Glomerular visceral epithelial cell (primary cell): ENCODE data around the gene CAPZB.

Experiments
- DNase-seq: peaks from one replicate; pipeline ENCODE4 v3.0.0-alpha.2; 2016; ENCODE audit errors: extremely low spot score

The CAPZB gene

DNA sequence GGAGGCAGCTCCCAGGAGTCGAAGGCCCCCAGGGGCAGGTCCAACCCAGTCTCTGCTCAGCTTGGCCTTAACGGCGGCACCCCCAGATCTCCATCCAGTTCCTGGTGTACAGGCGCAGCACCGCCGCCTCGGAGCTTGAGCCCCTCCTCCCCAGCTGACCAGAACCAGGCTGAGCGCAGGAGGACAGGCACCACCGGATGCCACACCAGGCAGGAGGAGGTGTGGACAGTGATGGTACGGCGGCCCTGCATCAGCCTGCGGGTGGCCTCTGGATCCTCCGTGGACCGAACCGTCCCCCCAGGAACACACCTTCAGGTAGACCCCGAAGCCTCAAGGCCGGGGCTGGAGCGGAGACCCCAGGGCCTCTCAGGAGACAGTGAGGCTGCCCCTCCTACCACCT, 156.9 kb downstream of the CAPZB start:
- no peak for DNase-seq

DNA sequence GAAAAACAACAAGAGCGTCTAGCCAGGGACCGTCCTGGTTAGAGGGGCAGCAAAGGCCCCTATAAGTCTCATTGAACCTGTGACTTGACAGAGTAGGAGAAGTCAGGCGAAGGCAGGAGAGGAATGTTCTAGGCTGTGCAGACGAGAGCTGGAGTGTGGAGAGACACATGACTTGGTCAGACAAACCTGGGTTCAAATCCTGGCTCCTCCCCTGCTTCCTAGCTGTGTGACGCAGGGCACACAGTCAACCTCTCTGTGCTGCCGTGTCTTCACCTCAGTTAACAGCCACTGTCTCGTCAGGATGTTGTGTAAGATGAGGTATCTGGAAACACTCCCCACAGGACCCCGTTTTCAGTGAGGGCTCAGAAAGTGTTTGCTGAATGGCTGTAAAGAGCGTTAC, 157.6 kb downstream of the CAPZB start:
- DNase-seq, result no peak

DNA sequence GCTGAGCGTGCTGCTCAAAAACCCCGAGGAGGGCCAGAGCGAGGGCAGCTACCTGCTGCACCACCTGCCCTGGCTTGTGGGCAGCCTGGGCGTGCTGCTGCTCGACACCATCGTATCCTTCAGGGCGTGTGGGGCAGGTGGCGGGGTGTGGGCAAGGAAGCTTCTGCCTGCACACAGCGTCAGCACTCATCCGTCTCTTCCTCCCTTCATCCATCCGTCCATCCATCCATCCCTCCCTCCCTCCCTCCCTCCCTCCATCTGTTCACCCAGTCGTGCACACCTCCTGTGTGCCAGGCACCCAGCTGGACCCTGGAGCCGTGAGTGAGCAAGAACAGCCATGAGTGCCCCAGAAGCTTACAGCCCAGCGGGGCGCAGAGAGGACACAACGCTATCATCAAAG, 158.0 kb downstream of the CAPZB start:
- DNase-seq, result no peak

DNA sequence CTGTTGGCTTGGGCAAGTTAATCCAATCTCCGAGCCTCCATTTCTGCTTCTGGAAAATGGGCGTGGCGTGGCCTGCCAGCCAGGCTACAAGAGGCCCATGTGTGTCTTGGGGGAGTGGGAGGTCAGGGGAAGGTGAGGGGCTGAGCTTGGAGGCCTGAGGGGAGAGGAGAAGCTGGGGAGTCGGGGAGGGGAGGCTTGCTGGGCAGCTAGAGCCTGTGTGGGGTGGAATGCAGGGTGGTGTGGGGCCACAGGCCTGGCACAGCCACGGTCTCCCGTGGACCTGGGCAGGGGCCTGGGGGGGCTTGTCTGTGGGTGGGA, 158.6 kb downstream of the CAPZB start:
- DNase-seq, result no peak

DNA sequence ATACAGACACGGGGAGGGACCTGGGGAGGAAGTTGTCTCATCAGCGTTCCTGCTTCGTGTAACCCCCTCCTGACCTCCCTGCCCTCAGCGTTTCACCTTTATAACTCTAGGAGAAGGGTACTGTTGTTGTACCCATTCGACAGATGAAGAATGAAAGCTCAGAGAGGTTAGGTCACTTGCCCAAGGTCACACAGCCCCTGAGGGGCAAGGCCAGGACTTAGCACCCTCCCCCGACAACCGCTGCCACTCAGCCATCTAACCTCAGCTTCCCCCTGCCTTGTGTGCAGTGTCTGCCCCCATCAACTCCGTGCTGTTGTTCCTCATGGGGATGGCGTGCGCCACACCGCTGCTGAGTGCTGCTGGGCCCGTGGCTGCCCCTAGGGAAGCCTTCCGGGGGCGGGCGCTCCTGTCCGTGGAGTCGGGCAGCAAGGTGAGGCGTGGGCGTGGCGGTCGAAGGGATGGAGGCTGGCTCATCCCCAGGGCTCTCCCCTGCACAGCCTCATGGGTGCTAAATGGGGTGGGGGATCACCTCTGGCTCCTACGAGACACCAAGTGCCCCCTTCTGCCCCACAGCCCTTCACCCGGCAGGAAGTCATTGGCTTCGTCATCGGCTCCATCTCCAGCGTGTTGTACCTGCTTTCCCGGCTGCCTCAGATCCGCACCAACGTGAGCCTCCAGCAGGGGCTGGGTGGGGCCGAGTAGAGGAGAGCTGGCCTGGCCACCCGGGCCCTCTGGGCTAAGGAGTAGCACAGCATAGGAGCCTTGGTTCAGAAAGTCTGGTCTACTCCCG, 159.2 kb downstream of the CAPZB start:
- DNase-seq, result no peak

DNA sequence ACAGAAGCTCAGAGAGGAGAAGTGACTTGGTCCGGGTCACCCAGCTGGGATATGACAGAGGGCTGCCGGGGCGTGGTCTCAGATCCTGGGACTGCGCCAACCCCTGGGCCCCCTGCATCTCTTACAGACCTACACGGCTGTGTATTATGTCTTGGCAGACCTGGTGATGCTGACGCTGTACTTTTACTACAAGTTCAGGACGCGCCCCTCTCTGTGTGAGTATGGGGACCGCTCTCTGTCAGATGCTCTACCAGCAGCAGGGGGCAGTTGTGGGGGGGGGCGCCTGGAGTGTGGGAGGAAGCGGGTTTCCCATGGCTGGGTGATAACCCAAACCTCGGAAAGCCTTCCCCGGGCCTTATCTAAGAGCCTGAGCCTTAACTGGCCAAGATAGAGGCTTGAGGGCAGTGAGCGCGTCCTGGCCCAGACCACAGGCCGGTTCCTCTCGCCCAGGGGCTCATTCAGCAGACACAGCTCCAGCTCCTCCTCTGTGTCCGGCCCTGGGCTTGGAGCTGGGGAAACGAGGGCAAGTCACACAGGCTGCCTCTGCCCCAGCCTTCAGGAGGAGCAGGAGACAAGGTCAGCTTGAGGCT, 159.9 kb downstream of the CAPZB start:
- no peak for DNase-seq

DNA sequence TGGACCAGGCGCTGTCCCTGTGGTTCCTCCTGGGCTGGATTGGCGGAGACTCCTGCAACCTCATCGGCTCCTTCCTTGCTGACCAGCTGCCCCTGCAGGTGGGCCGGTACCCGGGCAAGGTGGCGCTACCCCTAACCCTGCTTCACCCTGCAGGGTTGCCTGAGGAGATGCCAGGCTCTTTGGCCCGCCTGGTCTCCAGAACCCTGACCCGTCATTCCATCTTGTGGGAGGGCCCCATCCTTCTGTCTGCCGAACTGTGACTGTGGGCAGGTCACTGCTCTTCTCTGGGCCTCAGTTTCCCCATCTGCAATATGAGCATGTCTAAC, 160.7 kb downstream of the CAPZB start:
- no peak for DNase-seq

DNA sequence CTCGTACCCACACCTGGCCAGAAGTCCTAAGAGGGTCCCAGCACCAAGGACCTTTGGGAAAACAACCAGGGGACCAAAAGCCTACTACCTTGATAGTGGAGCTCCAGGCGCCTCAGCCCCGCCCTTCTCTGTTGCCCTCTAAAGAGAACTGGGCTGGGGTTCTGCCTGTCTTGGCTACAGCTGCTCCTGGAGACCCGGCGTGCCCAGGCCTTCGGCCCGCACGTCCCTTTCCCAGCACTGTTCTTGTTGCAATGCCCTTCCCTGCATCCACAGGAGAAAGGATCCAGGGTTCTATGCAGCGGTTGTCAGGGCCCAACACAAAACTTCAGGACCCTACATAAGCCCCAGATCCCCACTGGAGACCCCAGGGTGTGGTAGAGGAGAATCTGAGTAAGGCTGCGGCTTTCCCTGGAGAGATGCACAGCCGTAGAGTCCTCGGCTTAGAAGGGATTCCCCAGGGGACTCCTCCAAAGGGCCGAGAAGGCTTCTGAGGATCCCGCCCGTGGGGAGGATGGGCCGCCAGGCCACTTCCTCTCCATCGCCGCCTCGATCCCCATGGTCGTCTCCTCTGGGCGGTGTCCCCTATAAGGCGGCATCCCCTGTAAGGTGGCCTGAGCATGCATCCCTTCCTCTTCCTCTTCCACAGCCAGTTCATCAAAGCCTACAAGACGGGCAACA, 161.2 kb downstream of the CAPZB start:
- no peak for DNase-seq

DNA sequence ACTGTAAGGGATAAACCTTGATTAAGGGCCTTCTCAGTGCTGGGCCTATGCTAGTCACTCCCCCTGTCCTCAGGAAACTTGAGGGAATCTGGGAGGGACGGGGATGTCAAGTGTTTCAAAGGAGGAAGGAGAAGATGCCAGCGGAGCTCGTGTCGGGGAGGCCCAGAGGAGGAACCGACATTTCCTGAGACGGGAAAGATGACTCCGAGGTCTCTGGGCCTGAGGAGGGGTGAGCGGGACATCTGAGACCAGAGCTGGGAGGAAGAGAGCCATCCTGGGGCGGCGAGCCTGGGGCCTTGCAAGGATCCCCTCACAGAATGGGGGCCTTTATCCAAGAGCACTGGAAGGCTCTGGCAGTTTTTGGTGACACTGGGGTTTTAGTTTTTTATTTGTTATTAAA, 162.9 kb downstream of the CAPZB start:
- no peak for DNase-seq

DNA sequence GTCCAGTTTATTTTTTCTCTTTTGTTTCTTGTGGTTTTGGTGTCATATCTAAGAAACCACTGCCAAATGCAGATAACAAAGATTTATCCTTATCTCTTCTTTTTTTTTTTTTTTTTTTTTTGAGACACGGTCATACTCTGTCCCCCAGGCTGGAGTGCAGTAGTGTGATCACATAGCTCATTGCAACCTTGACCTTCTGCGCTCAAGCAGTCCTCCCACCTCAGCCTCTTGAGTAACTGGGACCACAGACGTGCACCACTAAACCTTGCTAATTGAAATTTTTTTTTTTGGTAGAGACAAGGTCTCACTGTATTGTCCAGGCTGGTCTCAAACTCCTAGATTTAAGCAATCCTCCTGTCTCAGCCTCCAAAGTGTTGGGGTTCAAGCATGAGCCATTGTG, 164.3 kb downstream of the CAPZB start:
- no peak for DNase-seq

DNA sequence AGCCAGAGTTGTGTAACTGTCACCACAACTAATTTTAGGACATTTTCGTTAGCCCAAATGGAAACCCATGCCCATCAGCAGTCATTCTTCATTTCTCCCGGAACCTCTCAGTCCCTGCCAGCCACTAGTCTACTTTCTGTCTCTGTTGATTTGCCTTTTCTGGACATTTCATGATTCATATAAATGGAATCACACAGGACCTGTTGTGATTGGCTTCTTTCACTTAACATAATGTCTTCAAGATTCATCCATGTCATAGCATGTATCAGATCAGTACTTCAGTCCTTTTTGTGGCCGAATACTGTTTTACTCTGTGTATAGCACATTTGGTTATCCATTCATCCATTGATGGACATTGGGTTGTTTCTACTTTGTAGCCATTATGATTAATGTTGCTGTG, 166.1 kb downstream of the CAPZB start:
- DNase-seq, result no peak

DNA sequence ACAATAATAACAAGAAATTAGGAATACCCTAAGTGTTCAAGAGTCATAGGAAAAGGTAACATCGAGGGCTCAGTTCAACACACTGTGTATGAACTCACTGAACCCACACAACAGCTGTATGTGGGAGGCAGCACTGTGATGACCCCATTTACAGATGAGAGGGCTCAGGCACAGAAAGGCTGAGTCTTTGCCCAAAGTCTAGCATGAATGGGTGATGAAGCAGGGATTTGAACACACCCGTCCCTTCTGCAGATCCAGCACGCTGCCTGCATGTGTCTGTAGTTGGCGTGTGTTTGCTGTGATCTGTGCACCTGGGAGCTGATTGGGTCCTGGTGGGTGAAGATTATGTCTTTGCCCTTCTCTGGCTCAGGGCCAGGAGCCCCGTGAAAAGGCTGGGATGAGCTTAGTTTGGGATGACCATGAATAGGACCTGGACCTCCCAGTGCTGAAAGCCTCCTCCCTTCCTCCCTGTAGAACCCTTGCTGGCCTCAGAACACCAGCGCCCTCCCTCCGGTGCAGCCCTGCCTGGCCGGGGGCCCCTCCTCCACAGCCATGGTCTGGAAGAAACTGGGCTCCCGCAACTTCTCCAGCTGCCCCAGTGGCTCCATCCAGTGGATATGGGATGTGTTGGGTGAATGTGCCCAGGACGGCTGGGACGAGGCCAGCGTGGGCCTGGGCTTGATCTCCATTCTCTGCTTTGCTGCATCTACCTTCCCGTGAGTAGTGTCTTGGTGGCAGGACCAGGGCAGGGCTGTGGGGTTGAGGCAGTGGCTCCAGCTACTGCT, 168.0 kb downstream of the CAPZB start:
- DNase-seq, result no peak

DNA sequence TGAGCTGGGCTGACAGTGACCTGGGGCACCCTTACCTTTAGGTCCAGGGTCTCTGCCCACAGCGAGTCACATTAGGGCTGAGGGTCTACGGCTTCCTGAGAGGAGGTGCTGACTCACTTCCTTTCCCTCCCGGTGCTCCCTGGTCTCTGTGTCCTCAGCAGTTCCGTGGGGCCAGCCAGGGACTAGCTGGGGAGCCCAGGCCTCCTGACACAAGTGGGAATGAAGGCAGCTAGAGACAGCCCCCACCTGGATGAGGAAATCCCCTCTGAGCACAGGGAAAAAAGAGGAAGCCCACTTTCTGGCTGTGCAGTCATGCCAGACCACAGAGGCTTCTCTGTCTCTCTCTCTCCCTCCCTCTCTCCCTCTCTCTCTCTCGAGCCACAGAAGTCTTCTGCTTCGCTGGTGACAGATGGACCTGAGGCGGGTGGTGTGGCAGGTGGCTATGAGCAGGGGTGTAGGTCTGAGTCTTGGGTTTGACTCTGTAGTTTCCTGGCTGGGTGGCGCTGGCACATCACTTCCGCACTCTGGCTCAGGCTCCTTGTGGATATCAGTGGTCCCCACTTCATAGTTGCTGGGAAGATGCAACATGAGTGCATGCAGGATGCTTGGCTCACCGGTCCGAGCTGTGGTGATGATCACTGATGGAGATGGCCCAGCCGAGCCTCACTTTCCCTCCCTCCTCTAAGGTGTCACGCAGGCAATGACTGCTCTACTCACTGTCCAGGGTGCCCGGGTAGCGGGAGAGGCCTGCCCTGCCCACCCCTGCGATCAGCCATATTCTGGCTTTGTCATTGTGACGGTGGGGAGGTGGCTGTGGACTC, 169.8 kb downstream of the CAPZB start:
- DNase-seq, result peak; percentile 66

DNA sequence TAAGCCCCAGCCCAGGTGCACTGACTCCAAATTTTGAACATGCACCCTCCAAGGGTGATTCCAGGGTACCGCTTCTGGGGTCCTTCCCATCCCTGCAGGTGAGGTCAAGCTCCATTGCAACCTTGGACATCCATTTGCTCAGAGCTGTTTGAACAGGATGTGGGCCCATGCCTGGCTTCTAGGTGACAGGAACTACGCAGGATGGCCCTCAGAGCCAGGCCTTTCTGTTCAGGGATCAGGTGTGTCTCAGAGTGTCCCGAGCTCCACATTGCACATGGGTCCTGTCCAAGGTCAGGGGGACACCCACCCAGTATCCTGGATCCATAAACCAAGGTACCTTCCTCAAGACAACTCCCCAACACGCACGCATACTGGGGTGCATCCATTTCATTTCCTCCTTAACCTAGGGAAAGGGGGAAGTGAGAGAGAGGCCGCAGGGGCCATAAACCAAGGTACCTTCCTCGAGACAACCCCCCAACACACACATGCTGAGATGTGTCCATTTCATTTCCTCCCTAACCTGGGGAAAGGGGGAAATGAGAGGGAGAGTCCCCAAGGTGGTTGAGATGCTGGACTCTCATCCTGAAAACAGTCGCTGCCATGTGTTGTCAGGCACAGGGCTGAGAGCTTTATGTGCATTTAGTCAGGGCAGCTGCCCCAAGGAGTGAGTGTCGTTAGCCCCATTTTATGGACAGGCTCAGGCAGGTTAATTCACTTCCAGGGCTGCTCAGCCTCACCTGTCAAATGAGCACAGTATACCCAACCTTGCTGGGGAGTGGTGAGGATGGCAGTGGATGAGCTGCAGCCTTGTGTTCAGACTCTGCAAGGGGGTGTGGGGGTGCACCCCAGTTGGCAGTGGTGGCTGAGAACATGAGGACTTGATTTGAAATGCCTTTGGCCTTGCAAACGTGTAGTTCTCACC, 171.1 kb downstream of the CAPZB start:
- DNase-seq, result no peak

DNA sequence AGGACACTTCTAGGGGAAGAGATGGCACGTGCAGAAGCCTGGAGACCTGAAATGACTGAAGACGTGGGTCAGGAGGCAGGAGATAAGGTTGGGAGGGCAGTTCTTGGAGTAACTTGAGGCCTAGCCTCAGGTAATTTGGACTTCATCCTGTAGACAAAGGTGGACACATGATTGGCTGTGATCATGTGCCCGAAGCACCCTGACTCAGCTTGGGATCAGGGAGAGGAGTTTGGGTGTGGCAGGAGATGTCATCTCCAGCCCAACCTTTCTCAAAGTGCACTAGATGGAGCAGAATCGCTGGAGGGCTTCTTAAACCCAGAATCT, 171.7 kb downstream of the CAPZB start:
- no peak for DNase-seq

DNA sequence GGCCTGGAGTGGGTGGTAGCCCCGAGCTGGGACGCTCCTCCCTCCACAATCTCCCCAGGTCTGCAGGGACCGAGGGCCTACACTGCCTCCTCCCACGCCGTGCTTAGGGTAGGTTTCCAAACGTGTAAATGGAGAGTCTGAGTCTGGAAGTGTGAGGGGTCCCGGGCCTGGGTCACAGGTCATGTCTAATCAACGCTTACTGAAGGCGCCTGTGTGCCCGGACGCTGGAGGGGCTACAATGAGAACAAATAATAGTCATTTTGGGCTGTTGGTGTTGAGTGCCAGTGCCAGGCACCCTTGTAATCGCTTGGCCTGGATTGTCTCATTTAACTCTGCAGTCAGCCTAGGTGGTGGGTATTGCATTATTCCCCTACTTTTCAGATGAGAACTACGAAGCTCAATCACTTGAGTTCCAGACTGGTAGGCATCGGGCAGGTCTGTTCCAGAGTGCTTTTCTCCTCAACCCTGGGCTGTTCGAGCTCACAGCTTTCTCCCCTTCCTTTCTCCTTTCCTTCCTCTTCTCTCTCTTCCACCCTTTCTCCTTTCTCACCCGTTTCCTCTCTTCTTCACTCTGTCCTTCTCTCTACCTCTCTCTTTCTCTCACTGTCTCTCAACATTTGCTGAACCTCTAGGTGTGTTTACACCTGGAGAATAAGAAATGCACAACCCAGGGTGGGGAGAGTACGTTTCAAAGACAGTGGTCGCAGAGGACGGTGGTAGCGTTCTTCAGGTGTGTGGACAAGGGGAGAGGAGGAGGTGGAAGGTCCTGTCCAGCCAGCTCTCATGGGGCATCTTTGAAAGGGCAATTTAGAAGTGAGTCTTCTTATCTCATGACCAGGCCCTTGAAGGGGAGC, 172.3 kb downstream of the CAPZB start:
- DNase-seq, result no peak

DNA sequence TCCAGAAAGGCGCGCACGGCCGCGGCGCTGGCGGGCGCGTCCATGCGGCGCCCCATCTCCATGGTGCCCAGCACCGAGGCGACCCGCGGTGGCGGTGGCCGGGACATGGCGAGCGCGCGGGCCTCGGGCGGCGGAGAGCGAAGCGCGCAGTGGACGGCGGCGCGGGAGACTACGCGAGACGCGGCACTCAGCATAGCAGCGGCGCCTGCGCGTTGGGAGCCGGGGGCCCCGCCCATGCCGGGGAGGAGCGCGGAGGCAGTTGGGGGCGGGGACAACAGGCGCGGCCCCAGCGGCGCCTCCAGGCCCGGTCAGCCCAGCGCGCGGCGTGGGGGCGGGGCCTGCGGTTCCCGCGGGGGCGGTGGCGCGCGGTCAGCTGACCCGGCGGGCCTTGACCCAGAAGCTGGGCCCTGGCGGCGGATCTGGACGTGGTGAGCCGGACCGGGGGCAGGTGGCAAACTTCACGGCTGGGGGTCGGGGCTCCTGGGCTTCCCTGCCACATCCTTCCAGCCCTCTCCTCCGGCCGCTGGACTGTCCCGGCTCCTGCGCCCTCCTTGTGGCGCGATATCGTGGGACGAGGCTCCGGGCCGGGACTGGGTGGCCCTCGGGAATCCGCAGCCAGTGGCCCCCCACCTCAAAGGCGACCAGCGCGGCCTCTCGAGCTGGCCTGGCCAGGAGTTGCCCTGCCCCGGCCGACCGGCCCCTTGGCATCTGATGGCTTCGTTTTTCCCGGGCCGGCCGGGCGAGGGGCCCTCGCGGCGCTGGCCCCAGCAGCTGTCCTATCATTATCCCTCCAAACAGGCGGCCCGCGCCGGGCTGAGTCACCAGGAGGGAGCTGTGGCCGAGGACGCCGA, 173.2 kb downstream of the CAPZB start, which contains the start of the genes AKR7A2 and SLC66A1:
Gene AKR7A2 (minus strand): TSS at position 214 of the 851 bp plus-strand sequence. CDS start 20 bp downstream, at position 194.
Gene SLC66A1 (plus strand): TSS at position 396 of the 851 bp plus-strand sequence. CDS start 5,352 bp downstream, outside the sequence.
- DNase-seq, result peak; percentile 95

DNA sequence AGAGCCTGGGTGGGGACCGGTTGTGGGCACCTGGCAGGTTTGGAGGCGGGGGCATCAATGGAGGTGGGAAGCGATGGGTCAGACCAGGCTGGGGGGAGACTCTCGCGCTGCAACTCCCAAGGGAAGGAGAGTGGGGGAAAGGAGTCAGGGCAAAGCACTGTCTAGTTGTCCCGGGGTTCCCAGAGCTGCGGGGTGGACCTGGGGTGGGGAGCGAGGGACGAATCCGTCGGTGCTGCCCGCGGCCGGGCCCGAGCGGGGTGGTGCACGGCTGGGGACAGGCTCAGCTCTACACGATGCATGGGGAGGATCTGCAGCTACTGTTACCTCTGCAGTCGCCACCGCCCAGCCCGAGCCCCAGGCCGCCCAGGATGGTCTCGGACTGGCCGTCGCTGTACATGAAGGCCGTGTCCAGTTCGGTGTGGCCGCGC, 173.8 kb downstream of the CAPZB start:
- no peak for DNase-seq
